ENCODE results near the gene FYB1. TPM values are rescaled to one million over a fixed set of nuclear protein-coding genes. Genes with fewer than 3 reads are reported as not detected.

The FYB1 gene
- total RNA-seq, 1 donor from 2014 or later = 0.55 TPM

DNA sequence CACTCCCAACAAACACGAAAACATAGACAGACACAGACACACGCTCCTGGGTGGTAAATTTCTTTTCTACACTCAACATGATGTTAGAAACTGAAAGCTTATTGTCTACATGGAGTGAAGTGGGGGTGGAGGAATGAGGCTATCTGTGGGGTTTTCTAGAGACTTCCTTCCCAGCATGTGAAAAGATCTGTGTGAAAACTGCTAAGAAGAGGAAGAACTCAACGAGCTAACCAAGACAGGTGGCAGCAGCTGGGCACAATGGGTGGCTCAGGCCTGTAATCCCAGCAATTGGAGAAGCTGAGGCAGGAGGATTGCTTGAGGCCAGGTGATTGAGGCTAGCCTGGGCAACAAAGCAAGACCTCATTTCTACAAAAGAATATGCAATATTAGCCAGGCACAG, 7.6 kb downstream of the FYB1 start:
- Mint-ChIP-seq H3K9me3 (no peaks in the 10 kb centered on the region), H3K4me1 (peaks cover 14% of the 10 kb centered on the region), H3K27me3 (peaks cover 9% of the 10 kb centered on the region), H3K4me3 (no peak overlapping the region), H3K36me3 (ENCODE audit: low read depth) (no peaks in the 10 kb centered on the region), H3K27ac (no peak overlapping the region)
- TF ChIP-seq, protein P1, sequence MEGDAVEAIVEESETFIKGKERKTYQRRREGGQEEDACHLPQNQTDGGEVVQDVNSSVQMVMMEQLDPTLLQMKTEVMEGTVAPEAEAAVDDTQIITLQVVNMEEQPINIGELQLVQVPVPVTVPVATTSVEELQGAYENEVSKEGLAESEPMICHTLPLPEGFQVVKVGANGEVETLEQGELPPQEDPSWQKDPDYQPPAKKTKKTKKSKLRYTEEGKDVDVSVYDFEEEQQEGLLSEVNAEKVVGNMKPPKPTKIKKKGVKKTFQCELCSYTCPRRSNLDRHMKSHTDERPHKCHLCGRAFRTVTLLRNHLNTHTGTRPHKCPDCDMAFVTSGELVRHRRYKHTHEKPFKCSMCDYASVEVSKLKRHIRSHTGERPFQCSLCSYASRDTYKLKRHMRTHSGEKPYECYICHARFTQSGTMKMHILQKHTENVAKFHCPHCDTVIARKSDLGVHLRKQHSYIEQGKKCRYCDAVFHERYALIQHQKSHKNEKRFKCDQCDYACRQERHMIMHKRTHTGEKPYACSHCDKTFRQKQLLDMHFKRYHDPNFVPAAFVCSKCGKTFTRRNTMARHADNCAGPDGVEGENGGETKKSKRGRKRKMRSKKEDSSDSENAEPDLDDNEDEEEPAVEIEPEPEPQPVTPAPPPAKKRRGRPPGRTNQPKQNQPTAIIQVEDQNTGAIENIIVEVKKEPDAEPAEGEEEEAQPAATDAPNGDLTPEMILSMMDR (IDR thresholded peaks at IDR 0.05) = no peak
- ATAC-seq (ENCODE audit: low read depth) (no peak), DNase-seq (no peak)
- intact Hi-C loops (cut with micrococcal nuclease) = loop anchor here (10.0 kb wide), 1 partner anchor 217 kb away; no protein-coding TSS in a partner anchor
- CTCF ChIA-PET = interaction anchor here (2.1 to 3.3 kb wide), 2 partner anchors 10 to 72 kb away, joined by 4 to 16 read pairs; no protein-coding TSS in a partner anchor
- POLR2A ChIA-PET = no interaction called here

GRCh38 chr5:39209924-39210323, 9.4 kb downstream of the FYB1 start:
- Mint-ChIP-seq H3K4me3 (peak overlapping the region; percentile 46), H3K27me3 (peaks cover 9% of the 10 kb centered on the region), H3K4me1 (peaks cover 14% of the 10 kb centered on the region), H3K9me3 (no peaks in the 10 kb centered on the region), H3K27ac (no peak overlapping the region), H3K36me3 (ENCODE audit: low read depth) (no peaks in the 10 kb centered on the region)
- intact Hi-C loops (cut with micrococcal nuclease) = loop anchor here (10.0 kb wide), 1 partner anchor 215 kb away; no protein-coding TSS in a partner anchor
- DNase-seq (no peak), ATAC-seq (ENCODE audit: low read depth) (peak; percentile 37)
- ChIA-PET CTCF (no interaction called here), POLR2A (no interaction called here)
- TF ChIP-seq, protein P1 (IDR thresholded peaks at IDR 0.05) = no peak

- DNase-seq (no peak), ATAC-seq (ENCODE audit: low read depth) (no peak)
- Mint-ChIP-seq H3K9me3 (no peaks in the 10 kb centered on the region), H3K27me3 (peaks cover 9% of the 10 kb centered on the region), H3K4me1 (peaks cover 19% of the 10 kb centered on the region), H3K4me3 (no peak overlapping the region), H3K27ac (no peak overlapping the region), H3K36me3 (ENCODE audit: low read depth) (no peaks in the 10 kb centered on the region)
- intact Hi-C loops (cut with micrococcal nuclease) = no loop called here
- CTCF ChIA-PET = no interaction called here
- TF ChIP-seq, protein P1 (IDR thresholded peaks at IDR 0.05) = no peak
- POLR2A ChIA-PET = no interaction called here
These were observed 10.9 kb downstream of the FYB1 start for GRCh38 chr5:39208471-39208870.

GRCh38 chr5:39207345-39208045, 11.9 kb downstream of the FYB1 start:
- Mint-ChIP-seq H3K36me3 (ENCODE audit: low read depth) (no peaks in the 10 kb centered on the region), H3K27ac (no peak overlapping the region), H3K9me3 (no peaks in the 10 kb centered on the region), H3K4me3 (no peak overlapping the region), H3K27me3 (peaks cover 9% of the 10 kb centered on the region), H3K4me1 (peaks cover 27% of the 10 kb centered on the region)
- no peak for DNase-seq
- no peak for ATAC-seq (ENCODE audit: low read depth)
- CTCF ChIA-PET = no interaction called here
- TF ChIP-seq, protein P1 (IDR thresholded peaks at IDR 0.05) = no peak
- intact Hi-C loops (cut with micrococcal nuclease) = no loop called here
- POLR2A ChIA-PET = no interaction called here

DNA sequence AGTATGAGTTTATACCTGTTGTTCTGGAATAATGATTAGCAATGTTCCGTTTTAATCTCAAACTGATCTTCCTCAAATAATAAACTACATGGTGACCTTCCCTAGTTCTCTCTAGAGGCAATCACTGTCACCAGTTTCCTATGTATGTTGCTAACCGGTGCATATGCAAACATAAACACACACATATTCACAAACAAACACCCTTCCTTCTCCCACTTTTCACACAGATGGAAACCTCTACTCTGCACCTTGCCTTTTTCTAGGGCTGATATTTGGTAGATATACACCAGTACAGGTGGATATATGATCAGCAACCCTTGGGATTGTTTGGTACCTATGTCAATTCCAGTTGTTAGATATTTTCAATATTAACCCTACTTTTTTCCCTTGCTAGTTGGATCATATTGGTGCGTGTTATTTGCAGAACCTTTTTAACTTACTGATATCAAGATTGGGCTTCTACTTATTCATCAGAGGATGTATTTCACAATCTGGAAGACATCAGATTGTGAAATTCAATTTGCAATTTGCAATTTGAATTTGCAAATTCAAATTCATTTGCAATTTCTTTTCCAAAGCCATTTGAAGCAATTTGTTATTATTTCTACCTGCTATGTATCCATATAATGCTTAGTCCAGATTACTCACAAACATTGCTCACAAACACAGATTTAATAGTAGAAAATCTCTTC, 12.6 kb downstream of the FYB1 start:
- no peaks in the 10 kb centered on the region for H3K9me3 Mint-ChIP-seq
- ChIA-PET POLR2A (no interaction called here), CTCF (interaction anchor here (1.4 kb wide), 1 partner anchor 10 kb away, joined by 3 read pairs; no protein-coding TSS in a partner anchor)
- H3K36me3 Mint-ChIP-seq (ENCODE audit: low read depth) = no peaks in the 10 kb centered on the region
- no peak overlapping the region for H3K27ac Mint-ChIP-seq
- no peak for ATAC-seq (ENCODE audit: low read depth)
- peaks cover 9% of the 10 kb centered on the region for H3K27me3 Mint-ChIP-seq
- no peak overlapping the region for H3K4me3 Mint-ChIP-seq
- peaks cover 25% of the 10 kb centered on the region for H3K4me1 Mint-ChIP-seq
- TF ChIP-seq, protein P1 (IDR thresholded peaks at IDR 0.05) = no peak
- intact Hi-C loops (cut with micrococcal nuclease) = no loop called here
- no peak for DNase-seq
